C1 segment of cervical spinal cord (tissue), 14 donors: ENCODE data around the gene PALLD.

Experiments used
- DNase-seq, 14 donors: peaks; one replicate each; lab custom pipeline; 2025; lab: John Stamatoyannopoulos, UW

Gene PALLD

GRCh38 chr4:168731006-168731636, 234.3 kb downstream of the PALLD start:
- DNase-seq, result no peak

- DNase-seq, result no peak
Measured at GRCh38 chr4:168731706-168732414, 235.0 kb downstream of the PALLD start.

- no peak for DNase-seq
Measured at GRCh38 chr4:168732714-168733113, 235.9 kb downstream of the PALLD start.

- no peak for DNase-seq
Measured at GRCh38 chr4:168734703-168735678, 238.1 kb downstream of the PALLD start.

- DNase-seq, result no peak
Measured at GRCh38 chr4:168735735-168736134, 238.9 kb downstream of the PALLD start.

GRCh38 chr4:168736860-168737805, 240.3 kb downstream of the PALLD start:
- no peak for DNase-seq

- DNase-seq, result no peak
Measured at GRCh38 chr4:168737806-168738172, 240.9 kb downstream of the PALLD start.

- no peak for DNase-seq
Measured at GRCh38 chr4:168739886-168740285, 243.0 kb downstream of the PALLD start.

GRCh38 chr4:168740691-168741090, 243.8 kb downstream of the PALLD start:
- DNase-seq, result no peak

GRCh38 chr4:168741281-168742173, 244.7 kb downstream of the PALLD start:
- DNase-seq, result peak in 4 of 14 donors; percentile 4 to 31 (median 18)

GRCh38 chr4:168743131-168743530, 246.3 kb downstream of the PALLD start:
- DNase-seq, result no peak

GRCh38 chr4:168743601-168744000, 246.7 kb downstream of the PALLD start:
- DNase-seq, result no peak

GRCh38 chr4:168744021-168744420, 247.2 kb downstream of the PALLD start:
- no peak for DNase-seq

GRCh38 chr4:168748807-168749206, 252.0 kb downstream of the PALLD start:
- no peak for DNase-seq

- DNase-seq, result peak in 1 of 14 donors; percentile 3
Measured at GRCh38 chr4:168751263-168752225, 254.7 kb downstream of the PALLD start.

GRCh38 chr4:168755598-168756477, 259.0 kb downstream of the PALLD start:
- DNase-seq, result no peak

- no peak for DNase-seq
Measured at GRCh38 chr4:168757500-168757899, 260.6 kb downstream of the PALLD start.

- DNase-seq, result no peak
Measured at GRCh38 chr4:168758351-168758876, 261.6 kb downstream of the PALLD start.
